Measurements from ENCODE around the gene PPP4R4.

Gene PPP4R4

GRCh38 chr14:94157197-94157596 is 16.9 kb upstream of the PPP4R4 start:
- in situ Hi-C loops (cut with MboI; ENCODE audit: low pct_unique_long_range_greater_than_20kb, low sequenced_read_pairs, unreplicated experiment), result no loop called here
- TF ChIP-seq CTCF (IDR thresholded peaks at IDR 0.05; ENCODE audit: extremely low read depth, insufficient read depth, missing control alignments), result no peak

DNA sequence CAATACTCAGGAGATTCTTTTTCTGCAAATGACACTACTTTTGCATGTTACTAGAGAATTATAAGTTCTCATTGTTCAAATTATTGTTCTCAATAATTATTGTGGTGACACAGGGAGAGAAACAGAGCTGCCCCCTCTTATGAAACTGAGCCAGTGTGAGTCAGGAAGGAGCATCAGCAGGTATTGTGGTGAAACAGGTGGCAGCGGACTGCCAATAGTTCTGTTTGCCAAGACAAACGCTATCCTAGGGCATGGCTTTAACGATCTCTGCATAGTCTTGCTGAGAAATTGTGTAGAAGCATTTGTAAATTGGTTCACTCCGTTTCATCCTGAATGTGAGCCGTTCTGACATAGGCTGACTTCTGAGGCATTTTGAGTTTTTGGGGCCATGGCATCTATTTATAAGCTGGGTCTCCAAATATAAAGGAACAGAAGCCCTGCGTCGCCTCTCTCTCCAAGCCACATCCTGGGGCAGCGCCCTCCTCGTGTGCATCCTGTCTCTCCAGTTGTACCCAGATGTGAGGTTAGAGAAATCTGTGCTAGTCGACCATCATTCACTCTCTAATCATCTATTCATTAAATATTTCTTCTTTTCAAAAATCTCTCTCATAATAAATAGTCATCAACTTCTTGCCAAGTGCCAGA is 15.8 kb upstream of the PPP4R4 start:
- in situ Hi-C loops (cut with MboI; ENCODE audit: low pct_unique_long_range_greater_than_20kb, low sequenced_read_pairs, unreplicated experiment), result no loop called here
- no peak for DNase-seq (ENCODE audit: low spot score)
- TF ChIP-seq CTCF (IDR thresholded peaks at IDR 0.05; ENCODE audit: extremely low read depth, insufficient read depth, missing control alignments), result no peak

More at GRCh38 chr14:94157197-94157596, 16.9 kb upstream of the PPP4R4 start:
- DNase-seq (ENCODE audit: low spot score), result no peak

DNA sequence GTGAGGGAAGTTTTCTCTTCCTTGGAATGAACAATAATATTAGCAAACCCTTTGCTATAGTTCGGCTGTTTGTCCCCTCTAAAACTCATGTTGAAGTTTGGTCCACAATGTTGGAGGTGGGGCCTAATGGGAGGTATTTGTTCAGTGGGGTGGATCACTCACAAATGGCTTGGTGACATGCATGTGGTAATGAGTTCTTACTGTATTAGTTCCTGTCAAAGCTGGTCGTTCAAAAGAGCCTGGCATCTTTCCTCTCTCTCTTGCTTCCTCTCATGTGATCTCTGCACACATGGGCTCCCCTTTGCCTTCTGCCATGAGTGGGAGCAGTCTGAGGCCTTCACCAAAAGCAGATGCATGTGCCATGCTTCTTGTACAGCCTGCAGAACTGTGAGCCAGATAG is 13.1 kb upstream of the PPP4R4 start:
- TF ChIP-seq CTCF (IDR thresholded peaks at IDR 0.05; ENCODE audit: extremely low read depth, insufficient read depth, missing control alignments), result no peak
- no peak for DNase-seq (ENCODE audit: low spot score)

DNA sequence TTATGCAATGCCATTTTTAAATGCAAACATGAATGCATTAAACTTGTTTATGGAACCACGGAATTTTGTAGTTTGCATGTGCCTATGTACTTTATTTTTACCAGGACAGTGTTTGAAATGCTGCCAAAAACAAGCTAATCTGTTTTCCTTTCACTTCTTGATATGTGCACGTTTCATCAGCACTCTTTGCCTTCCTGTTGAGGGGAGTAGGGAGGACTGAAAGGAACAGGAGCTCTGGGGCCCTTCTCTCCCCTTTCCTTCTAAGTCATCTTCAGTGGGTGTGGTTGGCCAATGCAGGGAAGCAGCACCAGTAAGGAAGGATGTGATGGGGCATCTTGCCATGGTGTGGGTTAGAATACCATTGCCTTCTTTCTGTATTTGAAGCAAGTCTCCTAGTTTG is 12.1 kb upstream of the PPP4R4 start:
- TF ChIP-seq CTCF (IDR thresholded peaks at IDR 0.05; ENCODE audit: extremely low read depth, insufficient read depth, missing control alignments), result no peak
- in situ Hi-C loops (cut with MboI; ENCODE audit: low pct_unique_long_range_greater_than_20kb, low sequenced_read_pairs, unreplicated experiment), result no loop called here
- no peak for DNase-seq (ENCODE audit: low spot score)

More for the DNA sequence above, 13.1 kb upstream of the PPP4R4 start:
- in situ Hi-C loops (cut with MboI; ENCODE audit: low pct_unique_long_range_greater_than_20kb, low sequenced_read_pairs, unreplicated experiment), result no loop called here

DNA sequence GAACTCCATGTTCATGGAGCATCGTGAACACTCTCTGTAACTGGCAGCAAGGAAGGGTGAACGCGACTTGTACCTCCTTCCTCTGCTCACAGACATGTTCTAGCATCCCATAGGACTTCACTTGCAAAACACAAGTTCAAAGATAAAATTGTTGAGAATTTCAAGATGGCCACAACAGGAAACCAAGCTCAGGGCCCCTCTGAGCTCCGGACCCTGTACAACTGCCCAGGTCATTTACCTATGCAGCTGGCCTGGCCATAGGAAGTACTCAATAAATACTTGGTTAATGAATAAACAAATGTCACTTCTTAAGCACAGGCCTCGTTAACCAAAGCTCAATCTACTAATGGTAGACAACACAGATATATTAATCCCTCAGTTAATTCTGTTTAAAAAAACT is 11.7 kb upstream of the PPP4R4 start:
- in situ Hi-C loops (cut with MboI; ENCODE audit: low pct_unique_long_range_greater_than_20kb, low sequenced_read_pairs, unreplicated experiment), result no loop called here
- no peak for TF ChIP-seq CTCF (IDR thresholded peaks at IDR 0.05; ENCODE audit: extremely low read depth, insufficient read depth, missing control alignments)
- DNase-seq (ENCODE audit: low spot score), result no peak

- no peak for DNase-seq (ENCODE audit: low spot score)
- TF ChIP-seq CTCF (IDR thresholded peaks at IDR 0.05; ENCODE audit: extremely low read depth, insufficient read depth, missing control alignments), result no peak
- in situ Hi-C loops (cut with MboI; ENCODE audit: low pct_unique_long_range_greater_than_20kb, low sequenced_read_pairs, unreplicated experiment), result no loop called here
These were observed 10.3 kb upstream of the PPP4R4 start for GRCh38 chr14:94163796-94164195.
